ENCODE data around the gene RPRD1A.
"Not testable (repeated sequence)": the region's sequence is repeated elsewhere in the genome, so short reads cannot be mapped to it uniquely, and the experiment has no call there.

DNA sequence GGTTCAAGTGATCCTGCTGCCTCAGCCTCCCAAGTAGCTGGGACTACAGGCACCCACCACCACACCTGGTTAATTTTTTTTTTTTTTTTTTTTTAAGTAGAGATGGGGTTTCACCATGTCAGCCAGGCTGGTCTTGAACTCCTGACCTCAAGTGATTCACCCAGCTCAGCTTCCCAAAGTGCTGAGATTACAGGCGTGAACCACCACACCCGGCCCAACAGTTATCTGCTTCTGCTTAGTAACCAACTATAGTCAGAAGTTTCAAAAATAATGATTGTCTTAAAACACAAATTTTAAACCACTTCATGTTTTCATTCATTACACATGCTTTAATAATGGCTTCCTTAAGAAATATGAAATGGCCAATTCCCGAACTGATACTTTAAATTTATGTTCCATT, 43.1 kb downstream of the RPRD1A start:
- TF ChIP-seq, protein P1, sequence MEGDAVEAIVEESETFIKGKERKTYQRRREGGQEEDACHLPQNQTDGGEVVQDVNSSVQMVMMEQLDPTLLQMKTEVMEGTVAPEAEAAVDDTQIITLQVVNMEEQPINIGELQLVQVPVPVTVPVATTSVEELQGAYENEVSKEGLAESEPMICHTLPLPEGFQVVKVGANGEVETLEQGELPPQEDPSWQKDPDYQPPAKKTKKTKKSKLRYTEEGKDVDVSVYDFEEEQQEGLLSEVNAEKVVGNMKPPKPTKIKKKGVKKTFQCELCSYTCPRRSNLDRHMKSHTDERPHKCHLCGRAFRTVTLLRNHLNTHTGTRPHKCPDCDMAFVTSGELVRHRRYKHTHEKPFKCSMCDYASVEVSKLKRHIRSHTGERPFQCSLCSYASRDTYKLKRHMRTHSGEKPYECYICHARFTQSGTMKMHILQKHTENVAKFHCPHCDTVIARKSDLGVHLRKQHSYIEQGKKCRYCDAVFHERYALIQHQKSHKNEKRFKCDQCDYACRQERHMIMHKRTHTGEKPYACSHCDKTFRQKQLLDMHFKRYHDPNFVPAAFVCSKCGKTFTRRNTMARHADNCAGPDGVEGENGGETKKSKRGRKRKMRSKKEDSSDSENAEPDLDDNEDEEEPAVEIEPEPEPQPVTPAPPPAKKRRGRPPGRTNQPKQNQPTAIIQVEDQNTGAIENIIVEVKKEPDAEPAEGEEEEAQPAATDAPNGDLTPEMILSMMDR (IDR thresholded peaks at IDR 0.05): not testable (repeated sequence)
- TF ChIP-seq POLR2A (IDR thresholded peaks at IDR 0.05): not testable (repeated sequence)

Data from testis (tissue), 2 donors.